AG04449 (cell line): ENCODE measurements around the gene CREB3L2.
A peak's percentile ranks its signal among the peaks of the same experiment; 100 is the strongest.

Source experiments
- CTCF ChIA-PET: fragments of 350-600 bp; formaldehyde crosslinking; extraction: SDS; loops from one replicate; lab custom pipeline; 2021; ENCODE audit warnings: antibody characterized with exemption; lab: Yijun Ruan, JAX
- POLR2A ChIA-PET: fragments of 400-600, 350-600 bp; formaldehyde crosslinking; extraction: SDS; loops from one replicate; lab custom pipeline; 2020; ENCODE audit warnings: antibody characterized with exemption, inconsistent platforms; lab: Yijun Ruan, JAX
- DNase-seq: peaks from one replicate; pipeline ENCODE4 v3.0.0-alpha.2; 2010; ENCODE audit warnings: low read depth, low spot score
- H3K4me3 ChIP-seq: 2 replicates; pipeline ENCODE4 v1.5.1; 2011; ENCODE audit warnings: low read depth, mild to moderate bottlenecking, control low read depth, low read length
- TF ChIP-seq, protein P1 (sequence below): IDR thresholded peaks from one replicate; pipeline ENCODE4 v1.5.1; 2011; ENCODE audit warnings: mild to moderate bottlenecking, moderate library complexity, low read length, control low read depth, inconsistent platforms; ENCODE audit not compliant: insufficient read depth; ENCODE audit errors: missing control alignments

Gene CREB3L2

DNA sequence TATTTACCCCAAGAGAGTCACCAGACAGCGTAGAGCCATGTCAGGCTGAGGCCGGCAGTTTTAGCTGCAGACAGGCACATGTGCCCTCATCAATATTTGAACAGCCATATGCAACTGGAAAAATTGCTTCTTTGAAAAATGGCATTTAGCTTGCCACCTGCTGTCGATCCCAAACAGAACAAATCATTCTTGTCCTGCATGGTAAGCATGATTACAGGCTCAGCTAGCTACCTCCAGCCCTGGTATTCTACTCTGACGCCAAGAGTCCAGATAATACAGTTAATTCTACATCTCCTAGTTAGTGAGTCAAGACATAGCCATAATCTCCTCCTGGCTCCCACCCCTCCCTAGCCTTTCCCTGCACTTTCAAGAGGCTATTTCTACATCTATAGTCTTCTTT is 7.7 kb downstream of the CREB3L2 start:
- ChIA-PET POLR2A (interaction anchor here (0.6 to 1.6 kb wide), 2 partner anchors 16 to 24 kb away, joined by 3 read pairs; no protein-coding TSS in a partner anchor), CTCF (interaction anchor here (1.5 to 18.5 kb wide), 3 partner anchors 8 to 85 kb away, joined by 3 to 831 read pairs (median 55); partner anchors contain the start of gene CREB3L2)
- no peak overlapping the region for H3K4me3 ChIP-seq
- DNase-seq, result no peak
- TF ChIP-seq, protein P1, sequence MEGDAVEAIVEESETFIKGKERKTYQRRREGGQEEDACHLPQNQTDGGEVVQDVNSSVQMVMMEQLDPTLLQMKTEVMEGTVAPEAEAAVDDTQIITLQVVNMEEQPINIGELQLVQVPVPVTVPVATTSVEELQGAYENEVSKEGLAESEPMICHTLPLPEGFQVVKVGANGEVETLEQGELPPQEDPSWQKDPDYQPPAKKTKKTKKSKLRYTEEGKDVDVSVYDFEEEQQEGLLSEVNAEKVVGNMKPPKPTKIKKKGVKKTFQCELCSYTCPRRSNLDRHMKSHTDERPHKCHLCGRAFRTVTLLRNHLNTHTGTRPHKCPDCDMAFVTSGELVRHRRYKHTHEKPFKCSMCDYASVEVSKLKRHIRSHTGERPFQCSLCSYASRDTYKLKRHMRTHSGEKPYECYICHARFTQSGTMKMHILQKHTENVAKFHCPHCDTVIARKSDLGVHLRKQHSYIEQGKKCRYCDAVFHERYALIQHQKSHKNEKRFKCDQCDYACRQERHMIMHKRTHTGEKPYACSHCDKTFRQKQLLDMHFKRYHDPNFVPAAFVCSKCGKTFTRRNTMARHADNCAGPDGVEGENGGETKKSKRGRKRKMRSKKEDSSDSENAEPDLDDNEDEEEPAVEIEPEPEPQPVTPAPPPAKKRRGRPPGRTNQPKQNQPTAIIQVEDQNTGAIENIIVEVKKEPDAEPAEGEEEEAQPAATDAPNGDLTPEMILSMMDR, result no peak

DNA sequence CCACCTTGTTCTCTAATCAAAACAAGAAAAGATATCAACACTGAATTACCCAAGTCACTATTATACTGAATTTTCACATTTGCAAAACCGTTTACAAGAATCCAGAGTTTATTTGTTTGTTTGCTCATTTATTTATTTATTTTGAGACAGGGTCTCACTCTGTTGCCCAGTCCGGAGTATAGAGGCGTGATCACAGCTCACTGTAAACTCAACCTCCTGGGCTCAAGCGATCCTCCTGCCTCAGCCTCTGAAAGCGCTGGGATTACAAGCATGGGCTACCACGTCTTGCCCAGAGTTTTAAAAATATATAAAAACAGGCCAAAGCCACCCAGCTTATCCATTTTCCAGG is 8.5 kb downstream of the CREB3L2 start:
- TF ChIP-seq, protein P1, result no peak
- POLR2A ChIA-PET, result interaction anchor here (1.6 to 3.7 kb wide), 2 partner anchors 7 to 63 kb away, joined by 4 to 35 read pairs; partner anchors contain the start of gene CREB3L2
- CTCF ChIA-PET, result interaction anchor here (1.5 to 6.3 kb wide), 3 partner anchors 9 to 90 kb away, joined by 3 to 55 read pairs (median 22); partner anchors contain the start of gene CREB3L2
- no peak overlapping the region for H3K4me3 ChIP-seq
- DNase-seq, result no peak

DNA sequence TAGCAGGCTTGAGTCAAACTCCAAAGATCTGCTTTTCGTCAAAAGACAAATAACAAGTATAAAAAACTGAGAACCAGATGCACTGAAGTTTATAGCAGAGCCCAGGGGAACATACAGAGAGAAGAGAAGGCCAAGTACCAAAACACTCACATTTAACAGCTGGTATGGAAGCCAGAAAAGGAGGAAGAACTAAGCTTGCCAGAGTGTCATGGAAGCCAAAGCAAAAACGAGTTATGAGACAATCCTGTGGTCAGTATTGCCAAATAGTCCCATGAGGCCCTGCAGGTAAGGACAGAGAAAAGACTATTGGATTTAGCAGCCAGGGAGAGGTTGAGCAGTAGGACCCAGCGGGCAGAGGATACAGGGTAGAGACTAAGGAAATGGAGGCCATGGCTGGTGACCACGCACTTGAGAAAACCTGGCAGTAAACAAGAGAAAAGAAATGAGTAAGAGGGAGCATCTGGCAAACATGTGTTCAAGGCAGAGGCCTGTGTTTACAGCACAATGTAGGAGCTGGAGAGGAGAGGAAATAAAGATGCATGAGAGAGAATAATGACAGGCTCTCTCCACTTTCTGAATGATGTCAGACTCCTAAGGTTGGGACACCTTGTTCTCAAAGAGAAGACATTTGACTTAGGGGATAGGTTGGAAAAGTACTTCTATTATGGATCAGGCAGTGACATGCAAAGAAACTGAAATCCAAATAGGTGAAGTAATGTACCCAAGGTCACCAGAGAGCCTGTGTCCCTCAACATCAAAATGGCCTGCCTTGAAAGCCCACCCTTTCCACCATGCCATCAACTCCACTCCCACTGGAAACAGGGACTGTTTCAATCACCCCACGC is 9.1 kb downstream of the CREB3L2 start:
- CTCF ChIA-PET, result interaction anchor here (1.3 to 6.3 kb wide), 4 partner anchors 10 to 90 kb away, joined by 3 to 55 read pairs (median 13); partner anchors contain the start of gene CREB3L2
- no peak for DNase-seq
- POLR2A ChIA-PET, result interaction anchor here (0.7 to 3.7 kb wide), 5 partner anchors 8 to 62 kb away, joined by 3 to 35 read pairs (median 4); partner anchors contain the start of gene CREB3L2

DNA sequence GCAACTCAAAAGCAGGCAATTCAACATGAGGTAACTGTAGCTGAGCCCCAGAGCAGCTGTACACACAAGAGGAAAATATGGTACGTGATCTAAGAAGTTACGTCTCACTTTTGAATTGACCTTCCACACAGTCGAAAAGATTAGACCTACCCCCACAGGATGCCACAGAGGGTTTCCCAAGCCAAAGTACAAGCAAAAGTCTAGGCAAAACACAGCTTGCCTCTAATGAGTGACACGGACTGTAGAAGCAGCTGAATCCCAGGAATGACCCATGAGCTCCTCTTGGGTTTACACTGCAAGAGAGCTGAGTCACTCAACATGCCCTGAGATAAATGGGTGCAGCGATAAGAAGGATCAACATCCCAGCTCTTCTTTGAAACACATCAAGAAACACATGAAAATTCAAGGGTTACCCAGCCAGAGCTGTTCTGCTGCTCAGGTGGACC is 9.8 kb downstream of the CREB3L2 start:
- no peak for DNase-seq
- peak overlapping the region; percentile 2; the same call in 1 of the 2 replicates for H3K4me3 ChIP-seq
- POLR2A ChIA-PET, result interaction anchor here (0.7 to 3.7 kb wide), 5 partner anchors 9 to 61 kb away, joined by 3 to 35 read pairs (median 4); partner anchors contain the start of gene CREB3L2
- CTCF ChIA-PET, result interaction anchor here (1.1 to 6.3 kb wide), 5 partner anchors 10 to 89 kb away, joined by 3 to 55 read pairs (median 4); partner anchors contain the start of gene CREB3L2
- TF ChIP-seq, protein P1, result no peak

More for the DNA sequence above, 9.1 kb downstream of the CREB3L2 start:
- peak overlapping the region; percentile 2; the same call in 1 of the 2 replicates for H3K4me3 ChIP-seq
- TF ChIP-seq, protein P1, result no peak

DNA sequence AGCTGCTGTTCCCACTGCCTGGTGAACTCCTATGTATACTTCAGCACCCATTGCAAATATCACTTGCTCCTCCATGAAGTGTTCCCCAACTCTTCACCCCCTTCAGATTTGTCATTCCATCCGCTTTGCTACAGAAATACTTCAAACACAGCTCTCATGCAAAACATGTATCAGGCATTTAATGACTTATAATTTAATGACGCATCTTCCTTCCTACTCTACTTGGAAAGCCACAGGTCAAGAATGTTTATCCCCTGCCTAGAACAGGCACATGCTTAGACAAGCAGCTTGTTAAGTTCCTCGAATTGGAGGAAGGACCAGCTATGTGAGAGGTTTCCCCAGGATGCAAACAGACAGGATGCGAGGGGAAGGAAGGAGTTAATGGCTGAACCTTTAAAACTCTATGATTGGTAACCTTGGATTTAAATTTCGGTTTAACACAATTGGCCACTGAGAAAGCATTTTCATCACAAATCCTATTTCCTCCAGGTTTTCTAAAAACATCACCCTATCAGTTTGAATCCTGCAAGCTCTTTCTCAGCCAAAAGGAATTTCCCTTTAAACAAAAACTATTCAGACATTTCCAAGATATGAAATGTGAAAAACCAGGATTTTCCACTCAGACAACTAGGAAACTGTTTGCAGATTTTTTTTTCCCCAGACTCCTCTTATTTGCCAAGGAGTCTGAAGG is 11.5 kb downstream of the CREB3L2 start:
- CTCF ChIA-PET, result interaction anchor here (0.7 to 6.3 kb wide), 5 partner anchors 9 to 87 kb away, joined by 3 to 55 read pairs (median 9); partner anchors contain the start of gene CREB3L2
- peak; percentile 94 for DNase-seq
- POLR2A ChIA-PET, result interaction anchor here (1.0 to 3.7 kb wide), 4 partner anchors 10 to 60 kb away, joined by 4 to 35 read pairs (median 10); partner anchors contain the start of gene CREB3L2

More for the DNA sequence above, 11.5 kb downstream of the CREB3L2 start:
- peak overlapping the region; percentile 2; the same call in 1 of the 2 replicates for H3K4me3 ChIP-seq
- TF ChIP-seq, protein P1, result no peak
